HG02938 (cell line): ENCODE data around the gene PCIF1.
"Not testable (repeated sequence)": the region's sequence is repeated elsewhere in the genome, so short reads cannot be mapped to it uniquely, and the experiment has no call there.

ENCODE experiments used
- ATAC-seq: cut with Tn5 transposase; IDR thresholded peaks from one replicate; pipeline ENCODE4 v1.9.1; 2021; ENCODE audit warnings: mild to moderate bottlenecking, moderate library complexity; ENCODE audit not compliant: unreplicated experiment

The PCIF1 gene

GRCh38 chr20:45934586-45935415, at the start of gene PCIF1:
Gene PCIF1, plus strand, starts transcription at chr20:45934683. Its CDS starts 4,317 bp downstream, at chr20:45939000.
- peak; percentile 73 for ATAC-seq

- no peak for ATAC-seq
These were observed 47.7 kb upstream of the PCIF1 start for GRCh38 chr20:45886590-45887345.

- ATAC-seq = no peak
These were observed 47.2 kb upstream of the PCIF1 start, which contains the start of gene SPATA25 for GRCh38 chr20:45887346-45887715. Gene SPATA25, minus strand, starts transcription at chr20:45887622. Its CDS starts 32 bp downstream, at chr20:45887590.

- no peak for ATAC-seq
These were observed 45.8 kb upstream of the PCIF1 start for GRCh38 chr20:45888681-45889080.

- peak; percentile 4 for ATAC-seq
These were observed 44.2 kb upstream of the PCIF1 start for GRCh38 chr20:45890077-45890984.

- peak; percentile 73 for ATAC-seq
These were observed 43.2 kb upstream of the PCIF1 start, which contains the start of the genes CTSA and NEURL2 for GRCh38 chr20:45890985-45891983. Gene CTSA, plus strand, starts transcription at chr20:45891335. Its CDS starts 234 bp downstream, at chr20:45891569. Gene NEURL2, minus strand, starts transcription at chr20:45891208. Its CDS starts 217 bp downstream, at chr20:45890991.

- no peak for ATAC-seq
These were observed 42.2 kb upstream of the PCIF1 start for GRCh38 chr20:45892049-45892825.

- ATAC-seq = no peak
These were observed 41.5 kb upstream of the PCIF1 start for GRCh38 chr20:45892828-45893500.

GRCh38 chr20:45893831-45894230, 40.7 kb upstream of the PCIF1 start:
- no peak for ATAC-seq

- ATAC-seq = no peak
These were observed 39.7 kb upstream of the PCIF1 start for GRCh38 chr20:45894797-45895196.

GRCh38 chr20:45896641-45897161, 37.8 kb upstream of the PCIF1 start:
- ATAC-seq = no peak

GRCh38 chr20:45897289-45897688, 37.2 kb upstream of the PCIF1 start:
- ATAC-seq = no peak

GRCh38 chr20:45897692-45898091, 36.8 kb upstream of the PCIF1 start:
- ATAC-seq = no peak

- no peak for ATAC-seq
These were observed 36.2 kb upstream of the PCIF1 start for GRCh38 chr20:45898285-45898684.

- no peak for ATAC-seq
These were observed 35.2 kb upstream of the PCIF1 start for GRCh38 chr20:45899046-45899835.

- not testable (repeated sequence) for ATAC-seq
These were observed 33.2 kb upstream of the PCIF1 start for GRCh38 chr20:45901332-45901731.

- no peak for ATAC-seq
These were observed 32.2 kb upstream of the PCIF1 start for GRCh38 chr20:45902199-45902701.
